Keratinocyte (primary cell): ENCODE data around the gene KCNK16.

Experiments
- CTCF ChIP-seq, 3 experiments: IDR thresholded peaks in 1 of 3; conservative IDR thresholded peaks in 1 of 3; optimal IDR thresholded peaks in 1 of 3; 2 replicates in 2 of 3; 3 replicates in 1 of 3; pipeline versions ENCODE3 to v1.5.1; 2011; ENCODE audit warnings: low read length in 3 of 3, mild to moderate bottlenecking in 3 of 3, moderate library complexity in 2 of 3, control low read depth in 1 of 3, inconsistent platforms in 1 of 3; ENCODE audit not compliant: insufficient read depth in 2 of 3; ENCODE audit errors: extremely low read depth in 1 of 3
- EZH2 ChIP-seq: IDR thresholded peaks from one replicate; pipeline ENCODE4 v1.6.1; 2012; ENCODE audit warnings: inconsistent platforms, mild to moderate bottlenecking, low read length, moderate library complexity

- TF ChIP-seq CTCF (optimal IDR thresholded peaks at IDR 0.05 in 1 of 3, IDR thresholded peaks at IDR 0.05 in 1 of 3, conservative IDR thresholded peaks at IDR 0.05 in 1 of 3; ENCODE audit: extremely low read depth in 1 of 3, insufficient read depth in 2 of 3, low read length in 3 of 3) (no peak), EZH2 (no peak)
These were observed 20.3 kb upstream of the KCNK16 start for GRCh38 chr6:39342692-39343395.
